Duodenal mucosa (tissue), 2 donors: ENCODE results near the gene DDHD1.

Experiments used
- H3K27ac ChIP-seq: one replicate; pipeline ENCODE4 v1.7.0; 2013; ENCODE audit warnings: low read depth, low read length
- H3K27me3 ChIP-seq, 2 donors: one replicate each; pipeline ENCODE4 v1.7.0; 2013; ENCODE audit warnings: low read length in 2 of 2, control low read depth in 1 of 2; ENCODE audit not compliant: insufficient read depth in 2 of 2, control insufficient read depth in 1 of 2
- H3K36me3 ChIP-seq, 2 donors: one replicate each; pipeline ENCODE4 v1.7.0; 2013; ENCODE audit warnings: low read length in 2 of 2, control low read depth in 1 of 2; ENCODE audit not compliant: insufficient read depth in 2 of 2, control insufficient read depth in 1 of 2
- H3K4me1 ChIP-seq, 2 donors: one replicate each; pipeline ENCODE4 v1.7.0; 2013; ENCODE audit warnings: low read length in 2 of 2, control low read depth in 1 of 2; ENCODE audit not compliant: insufficient read depth in 2 of 2, control insufficient read depth in 1 of 2
- H3K4me3 ChIP-seq, 2 donors: one replicate each; pipeline ENCODE4 v1.7.0; 2013; ENCODE audit warnings: low read length in 2 of 2, low read depth in 1 of 2
- H3K9ac ChIP-seq, 2 donors: one replicate each; pipeline ENCODE4 v1.7.0; 2013; ENCODE audit warnings: low read length in 2 of 2, low read depth in 1 of 2
- H3K9me3 ChIP-seq, 2 donors: one replicate each; pipeline ENCODE4 v1.7.0; 2013; ENCODE audit warnings: low read length in 2 of 2, control low read depth in 1 of 2; ENCODE audit not compliant: control insufficient read depth in 1 of 2

DDHD1 gene

GRCh38 chr14:53055003-53055402, 98.1 kb downstream of the DDHD1 start:
- Histone ChIP-seq H3K27me3 (no peaks in the 10 kb centered on the region), H3K9ac (no peak overlapping the region), H3K27ac (no peak overlapping the region)

GRCh38 chr14:53054457-53054856, 98.7 kb downstream of the DDHD1 start:
- H3K9ac ChIP-seq: no peak overlapping the region
- H3K4me3 ChIP-seq: no peak overlapping the region
- H3K9me3 ChIP-seq: no peaks in the 10 kb centered on the region
- no peaks in the 10 kb centered on the region for H3K4me1 ChIP-seq
- H3K27ac ChIP-seq: no peak overlapping the region
- no peaks in the 10 kb centered on the region for H3K27me3 ChIP-seq
- H3K36me3 ChIP-seq: peaks cover 3% of the 10 kb centered on the region in 2 donors

More at GRCh38 chr14:53055003-53055402, 98.1 kb downstream of the DDHD1 start:
- Histone ChIP-seq H3K4me3 (no peak overlapping the region), H3K9me3 (no peaks in the 10 kb centered on the region), H3K4me1 (no peaks in the 10 kb centered on the region), H3K36me3 (peaks cover 3% of the 10 kb centered on the region in 2 donors)

GRCh38 chr14:53048631-53049030, 104.5 kb downstream of the DDHD1 start:
- Histone ChIP-seq H3K4me1 (no peaks in the 10 kb centered on the region), H3K36me3 (peaks cover 0 to 3% of the 10 kb centered on the region in 2 donors), H3K4me3 (no peak overlapping the region), H3K27me3 (no peaks in the 10 kb centered on the region), H3K27ac (no peak overlapping the region), H3K9ac (no peak overlapping the region), H3K9me3 (no peaks in the 10 kb centered on the region)

- no peaks in the 10 kb centered on the region for H3K9me3 ChIP-seq
- peaks cover 0 to 3% of the 10 kb centered on the region in 2 donors for H3K36me3 ChIP-seq
- no peaks in the 10 kb centered on the region for H3K4me1 ChIP-seq
- H3K27ac ChIP-seq: no peak overlapping the region
- no peak overlapping the region for H3K4me3 ChIP-seq
- H3K9ac ChIP-seq: no peak overlapping the region
- no peaks in the 10 kb centered on the region for H3K27me3 ChIP-seq
Observed at GRCh38 chr14:53047307-53048069, 105.6 kb downstream of the DDHD1 start.

GRCh38 chr14:53044486-53044885, 108.6 kb downstream of the DDHD1 start:
- no peak overlapping the region for H3K4me3 ChIP-seq
- H3K4me1 ChIP-seq: no peaks in the 10 kb centered on the region
- no peaks in the 10 kb centered on the region for H3K9me3 ChIP-seq
- no peak overlapping the region for H3K27ac ChIP-seq
- H3K27me3 ChIP-seq: no peaks in the 10 kb centered on the region
- peaks cover 5 to 7% of the 10 kb centered on the region in 2 donors for H3K36me3 ChIP-seq
- no peak overlapping the region for H3K9ac ChIP-seq

GRCh38 chr14:53043027-53043581, 110.0 kb downstream of the DDHD1 start:
- Histone ChIP-seq H3K4me1 (no peaks in the 10 kb centered on the region), H3K27me3 (no peaks in the 10 kb centered on the region), H3K4me3 (no peak overlapping the region), H3K9me3 (no peaks in the 10 kb centered on the region), H3K27ac (no peak overlapping the region), H3K9ac (no peak overlapping the region), H3K36me3 (peaks cover 11 to 14% of the 10 kb centered on the region in 2 donors)

GRCh38 chr14:53042480-53042879, 110.6 kb downstream of the DDHD1 start:
- Histone ChIP-seq H3K27ac (no peak overlapping the region), H3K27me3 (no peaks in the 10 kb centered on the region), H3K36me3 (peaks cover 11 to 14% of the 10 kb centered on the region in 2 donors), H3K9me3 (no peaks in the 10 kb centered on the region), H3K9ac (no peak overlapping the region), H3K4me1 (no peaks in the 10 kb centered on the region), H3K4me3 (no peak overlapping the region)

- Histone ChIP-seq H3K9me3 (no peaks in the 10 kb centered on the region), H3K9ac (no peak overlapping the region), H3K27me3 (no peaks in the 10 kb centered on the region), H3K4me1 (no peaks in the 10 kb centered on the region), H3K36me3 (peaks cover 11 to 14% of the 10 kb centered on the region in 2 donors), H3K27ac (no peak overlapping the region), H3K4me3 (no peak overlapping the region)
Observed at GRCh38 chr14:53041067-53041466, 112.1 kb downstream of the DDHD1 start.

- Histone ChIP-seq H3K4me1 (no peaks in the 10 kb centered on the region), H3K9ac (no peak overlapping the region), H3K27ac (no peak overlapping the region), H3K36me3 (peaks cover 11 to 14% of the 10 kb centered on the region in 2 donors), H3K9me3 (no peaks in the 10 kb centered on the region), H3K4me3 (no peak overlapping the region), H3K27me3 (no peaks in the 10 kb centered on the region)
Observed at GRCh38 chr14:53038629-53039028, 114.5 kb downstream of the DDHD1 start.

- Histone ChIP-seq H3K4me3 (no peak overlapping the region), H3K27me3 (no peaks in the 10 kb centered on the region), H3K4me1 (no peaks in the 10 kb centered on the region), H3K9me3 (no peaks in the 10 kb centered on the region), H3K36me3 (peaks cover 11 to 14% of the 10 kb centered on the region in 2 donors), H3K9ac (no peak overlapping the region), H3K27ac (no peak overlapping the region)
Observed at GRCh38 chr14:53037016-53037415, 116.1 kb downstream of the DDHD1 start.
